Neuronal stem cell (in vitro differentiated cells): ENCODE measurements around the gene POU3F3. TPM values are rescaled to one million over a fixed set of nuclear protein-coding genes. Genes with fewer than 3 reads are reported as not detected.

Experiments
- small RNA-seq: library from polyadenylated mRNA; stranded (forward); fragments of <200 nt; extraction: miRNeasy Mini kit (QIAGEN cat#:217004); gene quantifications from one replicate; pipeline ENCODE3, GENCODE V24; 2013; ENCODE audit not compliant: insufficient read depth

POU3F3 gene

Small RNAs within 50 kb of the gene (small RNA-seq; reads per million reads assigned to genes)
- gene AC018730.1: not detected
